Mesendoderm (in vitro differentiated cells): ENCODE measurements around the gene ZMYND8.
"Not testable (repeated sequence)": the region's sequence is repeated elsewhere in the genome, so short reads cannot be mapped to it uniquely, and the experiment has no call there.

ENCODE experiments used
- DNase-seq: peaks from one replicate; pipeline ENCODE4 v3.0.0; 2013
- H2AK5ac ChIP-seq: 2 replicates; pipeline ENCODE4 v1.6.1; 2013; ENCODE audit warnings: low read length, inconsistent platforms
- H2BK120ac ChIP-seq: 2 replicates; pipeline ENCODE4 v1.6.1; 2013; ENCODE audit warnings: low read depth, mild to moderate bottlenecking, low read length, moderate library complexity, mixed read lengths
- H2BK15ac ChIP-seq: replicated peaks from 2 replicates; pipeline ENCODE4 v1.6.1; 2013; ENCODE audit warnings: low read depth, mild to moderate bottlenecking, moderate library complexity
- H2BK5ac ChIP-seq: 2 replicates; pipeline ENCODE4 v1.6.1; 2013; ENCODE audit warnings: low read length, inconsistent platforms
- H3K18ac ChIP-seq: 2 replicates; pipeline ENCODE4 v1.6.1; 2013; ENCODE audit warnings: mild to moderate bottlenecking, low read length, mixed read lengths
- H3K23ac ChIP-seq: one replicate; pipeline ENCODE4 v1.6.1; 2013; ENCODE audit warnings: low read length
- H3K27ac ChIP-seq: 2 replicates; pipeline ENCODE4 v1.5.1; 2013; ENCODE audit warnings: low read depth, mild to moderate bottlenecking, inconsistent platforms, low read length, moderate library complexity
- H3K27me3 ChIP-seq: 2 replicates; pipeline ENCODE4 v1.6.1; 2013; ENCODE audit warnings: low read length, control low read depth, mild to moderate bottlenecking, inconsistent platforms; ENCODE audit not compliant: insufficient read depth, poor library complexity
- H3K36me3 ChIP-seq: 2 replicates; pipeline ENCODE4 v1.6.1; 2013; ENCODE audit warnings: low read length, inconsistent platforms; ENCODE audit not compliant: control insufficient read depth, insufficient read depth
- H3K4ac ChIP-seq: one replicate; pipeline ENCODE4 v1.6.1; 2013; ENCODE audit warnings: low read depth, mild to moderate bottlenecking, low read length, moderate library complexity
- H3K4me1 ChIP-seq: 2 replicates; pipeline ENCODE4 v1.6.1; 2013; ENCODE audit warnings: low read depth, low read length, inconsistent platforms; ENCODE audit not compliant: control insufficient read depth
- H3K4me2 ChIP-seq: 2 replicates; pipeline ENCODE4 v1.6.1; 2013; ENCODE audit warnings: low read length
- H3K4me3 ChIP-seq: 2 replicates; pipeline ENCODE4 v1.5.1; 2013; ENCODE audit warnings: mild to moderate bottlenecking, low read length
- H3K56ac ChIP-seq: one replicate; pipeline ENCODE4 v1.6.1; 2013; ENCODE audit warnings: low read length
- H3K79me1 ChIP-seq: 2 replicates; pipeline ENCODE4 v1.6.1; 2013; ENCODE audit warnings: low read length, inconsistent platforms
- H3K79me2 ChIP-seq: 2 replicates; pipeline ENCODE4 v1.6.1; 2013; ENCODE audit warnings: mild to moderate bottlenecking, low read length; ENCODE audit not compliant: control insufficient read depth, insufficient read depth
- H3K9ac ChIP-seq: 2 replicates; pipeline ENCODE4 v1.6.1; 2013; ENCODE audit warnings: low read length, inconsistent platforms
- H4K5ac ChIP-seq: one replicate; pipeline ENCODE4 v1.6.1; 2013; ENCODE audit warnings: low read length
- H4K8ac ChIP-seq: one replicate; pipeline ENCODE4 v1.6.1; 2013; ENCODE audit warnings: low read depth, mild to moderate bottlenecking, control low read depth, low read length, moderate library complexity
- WGBS: extraction: QIAGEN DNeasy Blood & Tissue Kit; methylation state at CpG from one replicate; pipeline ENCODE4 v1.1.7; 2013; ENCODE audit warnings: low lambda C conversion rate, missing lambda C conversion rate; ENCODE audit not compliant: insufficient coverage; ENCODE audit errors: extremely low coverage; 5-methylcytosine and 5-hydroxymethylcytosine counted together

ZMYND8 gene

DNA sequence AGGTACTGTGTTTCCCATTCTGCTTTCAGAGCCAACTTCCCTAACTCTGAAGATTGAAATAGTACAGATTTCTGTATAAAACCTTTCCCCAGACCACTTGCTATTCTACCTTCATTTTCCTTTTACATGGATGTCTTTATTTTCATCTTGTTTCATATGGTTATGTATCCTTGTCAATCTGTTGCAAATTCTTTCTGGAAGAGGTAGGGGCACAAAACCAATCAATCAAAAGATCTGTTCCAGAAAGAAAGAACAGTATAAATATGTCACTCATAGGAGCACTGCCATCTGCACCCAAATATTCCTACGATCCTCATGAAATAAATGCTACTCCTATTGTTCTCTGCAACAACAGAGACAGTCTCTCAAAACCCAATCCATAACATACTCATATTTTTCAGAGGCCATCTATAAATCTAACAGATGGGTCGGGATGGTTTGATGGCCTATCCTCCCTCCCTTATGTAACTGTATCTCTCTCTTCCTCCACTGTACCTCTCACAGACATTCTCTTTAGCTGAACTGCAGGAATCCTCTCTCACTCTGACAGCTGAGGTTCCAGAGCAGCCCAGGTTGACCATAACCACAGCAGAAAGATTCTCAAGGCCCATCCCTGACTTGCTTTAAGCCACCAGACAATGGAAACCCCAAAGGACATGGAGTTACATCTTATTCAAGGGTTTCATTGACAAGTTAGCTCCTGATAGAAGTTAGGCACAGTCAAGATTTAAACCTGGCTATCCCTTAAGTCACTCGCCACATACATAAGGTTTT lies 112.8 kb downstream of the ZMYND8 start:
- Histone ChIP-seq H2AK5ac (no peak overlapping the region), H3K4me2 (no peak overlapping the region), H2BK5ac (no peak overlapping the region), H3K23ac (no peak overlapping the region), H2BK15ac (no peak overlapping the region), H4K8ac (no peak overlapping the region), H3K27ac (no peak overlapping the region), H3K79me2 (no peaks in the 10 kb centered on the region), H3K56ac (no peak overlapping the region), H3K18ac (no peak overlapping the region), H4K5ac (no peak overlapping the region), H3K4me1 (no peaks in the 10 kb centered on the region), H2BK120ac (no peak overlapping the region), H3K4ac (no peak overlapping the region), H3K9ac (no peak overlapping the region), H3K4me3 (no peak overlapping the region), H3K27me3 (no peaks in the 10 kb centered on the region), H3K79me1 (peaks cover 4% of the 10 kb centered on the region), H3K36me3 (peaks cover 8% of the 10 kb centered on the region)
- no peak for DNase-seq
- WGBS = no CpG with 5 or more reads among the region's 3 CpGs

DNA sequence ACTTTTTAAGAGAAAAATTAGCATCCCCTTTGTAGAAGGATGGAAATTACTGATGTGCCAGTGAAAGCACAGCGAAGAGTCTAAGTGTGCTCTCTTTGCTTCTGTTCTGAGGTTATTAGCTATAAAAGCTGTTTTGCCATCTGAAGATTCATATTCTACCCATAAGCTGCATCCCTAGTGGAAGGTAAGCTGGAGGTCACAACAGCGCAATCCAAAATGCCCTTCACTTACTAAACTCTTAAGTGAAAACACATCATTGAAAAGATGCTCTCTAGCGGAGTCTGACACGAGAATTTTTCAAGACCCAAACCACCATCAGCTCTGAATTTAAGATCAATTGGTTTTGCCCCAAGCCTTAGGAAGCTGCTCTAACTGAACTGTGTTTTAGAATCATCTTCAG lies 113.5 kb downstream of the ZMYND8 start:
- peaks cover 3% of the 10 kb centered on the region for H3K36me3 ChIP-seq
- no peak overlapping the region for H3K4me2 ChIP-seq
- WGBS = no CpG with 5 or more reads among the region's 4 CpGs
- H3K79me2 ChIP-seq = no peaks in the 10 kb centered on the region
- no peak overlapping the region for H3K23ac ChIP-seq
- no peak overlapping the region for H3K27ac ChIP-seq
- H3K9ac ChIP-seq = no peak overlapping the region
- H2BK5ac ChIP-seq = no peak overlapping the region
- H2AK5ac ChIP-seq = no peak overlapping the region
- no peaks in the 10 kb centered on the region for H3K4me1 ChIP-seq
- H3K79me1 ChIP-seq = peaks cover 3% of the 10 kb centered on the region
- DNase-seq = no peak
- no peak overlapping the region for H3K56ac ChIP-seq
- H4K5ac ChIP-seq = no peak overlapping the region
- H2BK120ac ChIP-seq = no peak overlapping the region
- no peak overlapping the region for H3K18ac ChIP-seq
- H3K4me3 ChIP-seq = no peak overlapping the region
- no peak overlapping the region for H2BK15ac ChIP-seq
- H3K4ac ChIP-seq = no peak overlapping the region
- H4K8ac ChIP-seq = no peak overlapping the region
- no peaks in the 10 kb centered on the region for H3K27me3 ChIP-seq

DNA sequence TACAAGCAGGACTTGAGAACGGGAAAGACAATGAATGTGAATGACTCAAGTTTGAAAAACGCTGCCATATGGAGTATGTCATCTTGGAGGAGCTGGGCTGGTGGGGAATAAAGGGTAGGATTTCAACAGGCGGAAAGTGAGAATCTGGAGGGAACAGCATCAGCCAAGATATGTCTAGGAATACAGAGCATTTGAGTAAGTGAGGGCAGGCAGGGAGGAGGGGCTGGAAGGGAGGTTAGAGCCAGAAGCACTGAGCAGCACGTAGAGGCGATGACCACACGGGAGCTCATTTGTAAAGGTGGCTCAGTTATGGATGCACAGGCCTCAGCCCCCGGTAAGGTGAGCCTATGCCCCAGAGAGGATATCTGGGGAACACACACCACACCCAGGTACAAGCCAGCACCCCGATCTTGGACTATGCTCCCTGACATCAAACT lies 115.1 kb downstream of the ZMYND8 start:
- no peak overlapping the region for H3K23ac ChIP-seq
- no peak overlapping the region for H2BK5ac ChIP-seq
- H3K4me2 ChIP-seq = no peak overlapping the region
- no peak overlapping the region for H3K56ac ChIP-seq
- no peaks in the 10 kb centered on the region for H3K79me2 ChIP-seq
- peaks cover 3% of the 10 kb centered on the region for H3K79me1 ChIP-seq
- WGBS = no CpG with 5 or more reads among the region's 8 CpGs
- peaks cover 1% of the 10 kb centered on the region for H3K36me3 ChIP-seq
- no peaks in the 10 kb centered on the region for H3K4me1 ChIP-seq
- H4K8ac ChIP-seq = no peak overlapping the region
- H2BK120ac ChIP-seq = no peak overlapping the region
- H3K27ac ChIP-seq = no peak overlapping the region
- H3K4ac ChIP-seq = no peak overlapping the region
- no peak overlapping the region for H2AK5ac ChIP-seq
- H3K18ac ChIP-seq = no peak overlapping the region
- H3K4me3 ChIP-seq = no peak overlapping the region
- no peak overlapping the region for H4K5ac ChIP-seq
- no peaks in the 10 kb centered on the region for H3K27me3 ChIP-seq
- H3K9ac ChIP-seq = no peak overlapping the region
- no peak overlapping the region for H2BK15ac ChIP-seq
- DNase-seq = no peak

DNA sequence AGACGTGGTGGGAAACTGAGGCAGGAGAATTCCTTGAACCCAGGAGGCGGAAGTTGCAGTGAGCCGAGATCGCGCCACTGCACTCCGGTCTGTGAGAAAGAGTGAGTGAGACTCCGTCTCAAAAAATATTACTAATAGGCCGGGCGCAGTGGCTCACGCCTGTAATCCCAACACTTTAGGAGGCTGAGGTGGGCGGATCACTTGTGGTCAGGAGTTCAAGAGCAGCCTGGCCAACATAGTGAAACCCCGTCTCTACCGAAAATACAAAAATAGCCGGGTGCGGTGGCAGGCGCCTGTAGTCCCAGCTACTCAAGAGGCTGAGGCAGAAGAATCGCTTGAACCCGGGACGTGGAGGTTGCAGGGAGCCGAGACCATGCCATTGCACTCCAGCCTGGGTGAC lies 116.4 kb downstream of the ZMYND8 start:
- not testable (repeated sequence) for H3K9ac ChIP-seq, H3K56ac ChIP-seq, H3K27me3 ChIP-seq, H3K23ac ChIP-seq, H3K27ac ChIP-seq, H3K79me2 ChIP-seq, H3K4ac ChIP-seq, H3K4me1 ChIP-seq, H3K18ac ChIP-seq, H2BK120ac ChIP-seq, H3K36me3 ChIP-seq, H3K4me2 ChIP-seq, H3K79me1 ChIP-seq, H2AK5ac ChIP-seq, H4K5ac ChIP-seq, H2BK5ac ChIP-seq, H4K8ac ChIP-seq, H2BK15ac ChIP-seq, H3K4me3 ChIP-seq, DNase-seq
- WGBS = no CpG with 5 or more reads among the region's 20 CpGs

DNA sequence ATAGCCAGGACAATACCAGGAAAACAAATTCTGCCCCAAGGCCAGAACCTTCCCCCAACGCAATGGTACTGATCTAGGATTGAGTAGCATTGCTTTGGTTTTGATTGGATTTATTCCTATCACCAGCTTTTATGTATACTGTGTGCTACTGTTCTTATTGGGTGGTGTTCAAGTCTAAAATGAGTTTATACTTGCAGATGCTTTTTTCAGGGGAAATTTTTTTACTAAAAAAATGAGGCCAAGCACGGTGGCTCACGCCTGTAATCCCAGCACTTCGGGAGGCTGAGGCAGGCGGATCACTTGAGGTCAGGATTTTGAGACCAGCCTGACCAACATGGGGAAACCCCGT lies 116.8 kb downstream of the ZMYND8 start:
- H3K27me3 ChIP-seq = no peaks in the 10 kb centered on the region
- no CpG with 5 or more reads among the region's 6 CpGs for WGBS
- no peak overlapping the region for H2BK15ac ChIP-seq
- no peak for DNase-seq
- no peak overlapping the region for H2AK5ac ChIP-seq
- H4K5ac ChIP-seq = no peak overlapping the region
- no peak overlapping the region for H3K27ac ChIP-seq
- no peak overlapping the region for H3K4me2 ChIP-seq
- no peaks in the 10 kb centered on the region for H3K79me2 ChIP-seq
- no peak overlapping the region for H2BK120ac ChIP-seq
- no peak overlapping the region for H3K4ac ChIP-seq
- H3K18ac ChIP-seq = no peak overlapping the region
- H3K23ac ChIP-seq = no peak overlapping the region
- H3K4me1 ChIP-seq = no peaks in the 10 kb centered on the region
- H3K36me3 ChIP-seq = peaks cover 1% of the 10 kb centered on the region
- no peak overlapping the region for H3K9ac ChIP-seq
- H3K56ac ChIP-seq = no peak overlapping the region
- H3K4me3 ChIP-seq = no peak overlapping the region
- peaks cover 3% of the 10 kb centered on the region for H3K79me1 ChIP-seq
- no peak overlapping the region for H2BK5ac ChIP-seq
- no peak overlapping the region for H4K8ac ChIP-seq
